ENCODE results near the gene PNO1. TPM values are rescaled to one million over a fixed set of nuclear protein-coding genes. Genes with fewer than 3 reads are reported as not detected.

Gene PNO1
- total and polyA plus RNA-seq, 10 of the 15 experiments (the other 5 are each of a cell fraction or from before 2014, with no cell fraction given) = 9.7 to 60.2 (median 30.3) TPM

GRCh38 chr2:68178432-68178831 lies 20.7 kb downstream of the PNO1 start:
- ChIA-PET POLR2A (interaction anchor here (1.4 kb wide), 1 partner anchor 12 kb away, joined by 3 read pairs; no protein-coding TSS in a partner anchor), CTCF (interaction anchor here (1.2 to 1.8 kb wide), 4 partner anchors 8 to 105 kb away, joined by 4 to 6 read pairs (median 4); no protein-coding TSS in a partner anchor), SMC1A (ENCODE audit: uncharacterized antibody, unreplicated experiment) (interaction anchor here (1.0 to 1.4 kb wide), 2 partner anchors 9 to 56 kb away, joined by 4 read pairs; no protein-coding TSS in a partner anchor), RAD21 (ENCODE audit: unreplicated experiment) (no interaction called here)
- Histone ChIP-seq H3K9me3 (replicated peaks; ENCODE audit: control insufficient read depth, insufficient read depth, low read length) (no peaks in the 10 kb centered on the region), H4K20me1 (ENCODE audit: control insufficient read depth, insufficient read depth) (no peaks in the 10 kb centered on the region), H3K4me2 (ENCODE audit: control insufficient read depth, insufficient read depth) (no peak overlapping the region), H3K27ac (ENCODE audit: control insufficient read depth, insufficient read depth) (no peak overlapping the region), H3K9ac (ENCODE audit: control insufficient read depth, insufficient read depth, low read length) (no peak overlapping the region), H3K36me3 (ENCODE audit: control insufficient read depth in 2 of 2, insufficient read depth in 2 of 2, low read length in 1 of 2) (peaks cover 3 to 18% of the 10 kb centered on the region in 2 experiments), H3K4me3 (no peak overlapping the region), H2AFZ (ENCODE audit: control insufficient read depth, low read depth, low read length) (no peak overlapping the region), H3K27me3 (replicated peaks in 1 of 2; ENCODE audit: control insufficient read depth in 2 of 2, insufficient read depth in 2 of 2, low read length in 1 of 2) (no peaks in the 10 kb centered on the region), H3K4me1 (ENCODE audit: control insufficient read depth, insufficient read depth, low read length) (no peaks in the 10 kb centered on the region), H3K79me2 (ENCODE audit: control insufficient read depth, insufficient read depth, low read length) (no peaks in the 10 kb centered on the region)
- intact Hi-C loops (cut with micrococcal nuclease; ENCODE audit: unreplicated experiment) = no loop called here
- WGBS (ENCODE audit: insufficient coverage, insufficient replicate concordance, low lambda C conversion rate, missing lambda C conversion rate) = 97% methylated on average over 3 of the region's 3 CpGs
- TF ChIP-seq, protein P1, sequence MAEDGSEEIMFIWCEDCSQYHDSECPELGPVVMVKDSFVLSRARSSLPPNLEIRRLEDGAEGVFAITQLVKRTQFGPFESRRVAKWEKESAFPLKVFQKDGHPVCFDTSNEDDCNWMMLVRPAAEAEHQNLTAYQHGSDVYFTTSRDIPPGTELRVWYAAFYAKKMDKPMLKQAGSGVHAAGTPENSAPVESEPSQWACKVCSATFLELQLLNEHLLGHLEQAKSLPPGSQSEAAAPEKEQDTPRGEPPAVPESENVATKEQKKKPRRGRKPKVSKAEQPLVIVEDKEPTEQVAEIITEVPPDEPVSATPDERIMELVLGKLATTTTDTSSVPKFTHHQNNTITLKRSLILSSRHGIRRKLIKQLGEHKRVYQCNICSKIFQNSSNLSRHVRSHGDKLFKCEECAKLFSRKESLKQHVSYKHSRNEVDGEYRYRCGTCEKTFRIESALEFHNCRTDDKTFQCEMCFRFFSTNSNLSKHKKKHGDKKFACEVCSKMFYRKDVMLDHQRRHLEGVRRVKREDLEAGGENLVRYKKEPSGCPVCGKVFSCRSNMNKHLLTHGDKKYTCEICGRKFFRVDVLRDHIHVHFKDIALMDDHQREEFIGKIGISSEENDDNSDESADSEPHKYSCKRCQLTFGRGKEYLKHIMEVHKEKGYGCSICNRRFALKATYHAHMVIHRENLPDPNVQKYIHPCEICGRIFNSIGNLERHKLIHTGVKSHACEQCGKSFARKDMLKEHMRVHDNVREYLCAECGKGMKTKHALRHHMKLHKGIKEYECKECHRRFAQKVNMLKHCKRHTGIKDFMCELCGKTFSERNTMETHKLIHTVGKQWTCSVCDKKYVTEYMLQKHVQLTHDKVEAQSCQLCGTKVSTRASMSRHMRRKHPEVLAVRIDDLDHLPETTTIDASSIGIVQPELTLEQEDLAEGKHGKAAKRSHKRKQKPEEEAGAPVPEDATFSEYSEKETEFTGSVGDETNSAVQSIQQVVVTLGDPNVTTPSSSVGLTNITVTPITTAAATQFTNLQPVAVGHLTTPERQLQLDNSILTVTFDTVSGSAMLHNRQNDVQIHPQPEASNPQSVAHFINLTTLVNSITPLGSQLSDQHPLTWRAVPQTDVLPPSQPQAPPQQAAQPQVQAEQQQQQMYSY (CRISPR knock-in tag; IDR thresholded peaks at IDR 0.05) = no peak
- TF ChIP-seq YBX1 (IDR thresholded peaks at IDR 0.05) (no peak), ATF3 (IDR thresholded peaks at IDR 0.05; ENCODE audit: borderline replicate concordance, extremely low read depth, low read depth, low read length) (no peak), ZSCAN29 (IDR thresholded peaks at IDR 0.05) (no peak), ZNF207 (IDR thresholded peaks at IDR 0.05; ENCODE audit: borderline replicate concordance) (no peak), ETV6 (conservative IDR thresholded peaks at IDR 0.05 in 1 of 2, IDR thresholded peaks at IDR 0.05 in 1 of 2; ENCODE audit: borderline replicate concordance in 1 of 2, low read depth in 1 of 2) (no peak), PML (IDR thresholded peaks at IDR 0.05; ENCODE audit: low read length) (no peak), POLR2A (IDR thresholded peaks at IDR 0.05; ENCODE audit: low read depth, low read length) (no peak)
- no TSS peak for BruUV-seq (replicated peaks)
- in situ Hi-C loops (cut with MboI) = no loop called here
- FAIRE-seq = no peak
- DNase-seq (ENCODE audit: low read depth, low spot score) = no peak
- no peak for ATAC-seq

All from GM12878 (cell line).